Measurements from ENCODE around the gene CALN1.

- TF ChIP-seq CTCF (IDR thresholded peaks at IDR 0.05) (no peak), POLR2A (IDR thresholded peaks at IDR 0.05) (no peak)
Measured at GRCh38 chr7:72097226-72097625, 314.9 kb downstream of the CALN1 start.
